ENCODE data around the gene CATSPER3.

The CATSPER3 gene

GRCh38 chr5:135046661-135047346, 79.1 kb downstream of the CATSPER3 start:
- DNase-seq: no peak

GRCh38 chr5:135047347-135047695, 79.6 kb downstream of the CATSPER3 start:
- DNase-seq: no peak

- no peak for DNase-seq
Measured at GRCh38 chr5:135048286-135048685, 80.6 kb downstream of the CATSPER3 start.

DNA sequence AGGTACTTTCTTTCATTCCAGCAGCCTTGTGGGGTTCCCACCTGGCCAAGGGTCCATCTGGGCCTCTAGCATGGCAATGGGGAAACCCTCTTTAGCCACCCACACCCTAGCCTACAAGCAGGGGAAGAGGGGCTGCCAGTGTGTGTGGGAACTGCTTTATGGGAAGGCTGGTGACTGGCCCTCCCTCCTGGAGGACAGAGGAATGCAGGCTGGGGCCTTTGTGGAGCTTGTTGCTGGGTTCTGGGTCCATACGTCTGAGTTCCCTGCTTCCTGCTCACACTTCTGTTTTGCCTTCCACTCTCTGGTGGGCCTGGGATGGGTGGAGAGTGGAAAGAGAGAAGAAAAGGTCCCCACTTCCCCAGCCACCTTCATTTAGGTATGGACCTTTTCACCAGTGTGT, 81.2 kb downstream of the CATSPER3 start:
- DNase-seq: no peak

DNA sequence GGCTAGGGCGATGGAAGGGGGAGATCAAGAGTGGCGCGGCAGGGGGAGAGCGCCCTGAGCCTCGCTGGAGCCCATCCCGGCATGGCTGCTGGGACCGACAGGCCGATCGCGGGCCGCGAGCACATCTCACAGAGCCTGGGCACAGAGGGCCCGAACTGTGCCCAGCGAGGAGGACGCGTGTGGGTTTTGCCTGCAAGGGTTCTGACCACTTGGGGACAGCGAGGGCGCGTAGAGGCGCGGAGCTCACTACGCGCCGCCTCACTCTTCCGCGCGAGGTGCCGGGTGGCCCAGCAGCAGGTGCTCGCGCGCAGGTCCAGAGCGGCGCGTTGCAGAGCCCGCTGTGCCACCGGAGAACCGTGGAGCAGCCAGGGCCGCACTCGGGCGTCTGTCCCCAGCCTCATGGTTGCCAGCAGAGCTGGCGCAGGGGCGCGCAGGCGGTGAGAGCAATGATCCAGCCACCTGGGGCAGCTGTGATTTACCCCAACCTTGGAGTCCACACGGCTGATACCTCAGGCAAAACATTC, 82.6 kb downstream of the CATSPER3 start:
- no peak for DNase-seq

DNA sequence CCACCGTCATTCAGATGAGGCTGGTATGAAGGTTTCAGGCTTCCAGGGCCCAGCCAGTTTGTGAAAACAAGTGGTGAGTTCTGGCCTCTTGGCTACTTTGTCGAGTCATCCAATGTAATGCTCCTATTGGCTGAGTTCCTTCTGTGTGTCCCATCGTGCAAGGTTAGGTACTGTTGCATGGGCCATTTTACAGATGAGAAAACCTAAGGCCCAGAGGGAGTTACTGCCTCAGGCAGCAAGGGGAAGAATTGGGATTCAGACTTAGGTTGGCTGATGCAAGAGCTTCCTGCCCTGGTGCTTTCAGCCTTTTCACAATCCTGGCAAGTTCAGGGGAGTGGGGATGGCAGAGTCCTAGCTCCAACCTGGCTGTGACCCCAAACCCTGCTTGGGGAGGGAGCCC, 83.7 kb downstream of the CATSPER3 start:
- DNase-seq: no peak

- no peak for DNase-seq
Measured at GRCh38 chr5:135051872-135052271, 84.2 kb downstream of the CATSPER3 start.

DNA sequence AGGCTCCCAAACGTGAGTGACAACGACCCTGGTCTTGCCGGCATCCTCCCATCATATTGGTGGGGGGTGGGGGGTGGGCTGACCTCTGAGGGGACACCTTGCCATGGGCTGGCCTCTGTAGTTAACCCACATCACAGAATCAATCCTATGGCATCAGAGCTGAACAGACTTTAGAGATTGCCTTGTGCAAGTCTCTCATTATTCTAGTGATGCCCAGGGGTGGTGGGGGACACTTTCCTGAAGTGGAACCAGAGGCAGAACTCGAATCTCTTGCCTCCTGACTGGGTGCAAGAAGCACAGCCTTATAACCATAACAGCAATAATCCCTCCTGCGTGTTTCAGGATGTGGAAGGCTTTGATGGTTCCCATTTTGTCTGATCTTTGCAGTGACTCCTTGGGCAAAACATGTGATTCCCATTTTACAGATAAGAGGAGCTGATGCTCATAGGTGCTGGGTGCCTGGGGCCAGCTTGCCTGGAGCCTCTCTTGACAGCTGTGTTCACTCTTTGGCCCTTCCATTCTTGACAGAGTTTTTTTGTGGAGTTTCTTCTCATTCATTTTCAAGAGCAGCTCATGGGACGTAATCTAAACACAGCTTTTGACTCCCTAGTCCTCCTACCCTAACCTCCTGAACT, 84.9 kb downstream of the CATSPER3 start:
- no peak for DNase-seq

GRCh38 chr5:135053278-135053677, 85.6 kb downstream of the CATSPER3 start:
- DNase-seq: no peak

DNA sequence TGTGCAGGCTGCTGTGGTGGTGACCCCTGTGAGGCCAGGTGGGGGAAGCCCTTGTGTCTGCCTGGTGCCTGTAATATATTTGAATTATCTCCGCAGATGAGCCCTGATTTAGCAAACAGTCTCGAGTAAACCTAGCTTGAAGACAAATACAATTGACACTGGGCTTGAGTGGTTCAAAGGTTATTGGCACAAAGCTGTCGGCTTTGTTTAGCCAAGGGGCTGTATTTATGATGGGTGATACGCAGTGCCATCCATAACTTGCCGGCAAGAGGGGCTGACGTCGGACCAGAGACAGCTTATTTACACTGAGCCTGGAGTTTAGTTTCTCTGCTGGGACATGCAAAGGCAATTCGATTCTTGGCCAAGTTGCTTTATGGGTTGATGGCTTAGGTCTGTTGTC, 86.3 kb downstream of the CATSPER3 start:
- no peak for DNase-seq

DNA sequence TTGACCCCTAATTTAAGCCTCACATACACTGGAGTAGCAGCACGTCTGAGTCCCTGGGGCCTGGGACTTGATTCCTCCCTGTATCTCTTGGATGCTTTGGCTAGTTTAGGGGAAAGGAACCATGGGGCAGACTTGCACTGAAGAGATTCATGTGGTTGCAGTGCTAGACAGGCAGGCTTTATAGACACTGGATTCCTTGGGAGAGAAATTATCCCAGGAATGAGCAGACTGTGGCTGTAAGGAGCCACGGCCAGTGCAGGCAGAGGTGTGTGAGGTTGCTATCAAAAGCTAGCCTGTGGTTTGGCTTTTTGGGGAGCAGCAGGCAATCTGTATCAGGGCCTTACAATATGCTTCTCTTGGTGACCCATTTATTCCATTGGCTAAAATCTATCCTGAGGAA, 86.8 kb downstream of the CATSPER3 start:
- no peak for DNase-seq

GRCh38 chr5:135055396-135055795, 87.7 kb downstream of the CATSPER3 start:
- DNase-seq: no peak

- DNase-seq: no peak
Measured at GRCh38 chr5:135056316-135057030, 88.8 kb downstream of the CATSPER3 start.

DNA sequence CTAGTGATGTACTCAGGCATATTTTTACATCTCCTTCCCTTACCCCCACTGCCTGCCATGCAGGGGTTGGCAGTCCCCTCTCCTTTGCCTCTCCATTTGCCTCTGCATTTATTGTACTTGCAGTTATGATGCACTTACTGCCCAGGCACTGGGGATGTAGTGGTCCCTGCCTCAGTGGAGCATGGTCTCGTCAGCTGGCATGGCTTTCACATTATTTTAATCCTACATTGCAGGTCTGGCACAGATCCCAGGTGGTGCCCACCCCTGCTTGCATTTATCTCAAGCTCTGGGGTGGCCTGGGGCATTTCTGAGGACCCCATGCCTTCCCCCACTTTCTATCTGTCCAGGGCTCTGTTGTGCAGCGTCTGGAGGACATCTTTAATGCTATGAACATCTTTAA, 89.5 kb downstream of the CATSPER3 start:
- no peak for DNase-seq

DNA sequence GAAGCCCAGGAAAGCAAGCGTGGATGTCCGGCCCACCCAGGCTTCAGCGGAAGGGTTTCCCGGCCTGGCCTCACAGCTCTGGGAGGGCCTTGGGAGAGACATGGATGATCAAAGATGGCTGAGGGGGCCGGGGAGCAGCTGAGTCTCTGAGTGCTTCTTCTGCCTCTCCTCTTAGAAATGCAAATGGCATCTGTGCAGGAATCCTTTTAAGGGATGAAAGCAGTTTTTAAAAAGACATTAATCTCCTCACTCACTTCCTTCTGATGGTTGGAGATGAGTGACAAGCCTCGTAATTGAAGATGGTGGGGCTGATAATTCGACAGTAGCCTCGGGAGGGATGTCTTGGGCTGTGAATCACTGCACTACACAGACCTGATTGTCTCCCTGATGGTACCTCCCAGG, 90.6 kb downstream of the CATSPER3 start:
- DNase-seq: no peak

DNA sequence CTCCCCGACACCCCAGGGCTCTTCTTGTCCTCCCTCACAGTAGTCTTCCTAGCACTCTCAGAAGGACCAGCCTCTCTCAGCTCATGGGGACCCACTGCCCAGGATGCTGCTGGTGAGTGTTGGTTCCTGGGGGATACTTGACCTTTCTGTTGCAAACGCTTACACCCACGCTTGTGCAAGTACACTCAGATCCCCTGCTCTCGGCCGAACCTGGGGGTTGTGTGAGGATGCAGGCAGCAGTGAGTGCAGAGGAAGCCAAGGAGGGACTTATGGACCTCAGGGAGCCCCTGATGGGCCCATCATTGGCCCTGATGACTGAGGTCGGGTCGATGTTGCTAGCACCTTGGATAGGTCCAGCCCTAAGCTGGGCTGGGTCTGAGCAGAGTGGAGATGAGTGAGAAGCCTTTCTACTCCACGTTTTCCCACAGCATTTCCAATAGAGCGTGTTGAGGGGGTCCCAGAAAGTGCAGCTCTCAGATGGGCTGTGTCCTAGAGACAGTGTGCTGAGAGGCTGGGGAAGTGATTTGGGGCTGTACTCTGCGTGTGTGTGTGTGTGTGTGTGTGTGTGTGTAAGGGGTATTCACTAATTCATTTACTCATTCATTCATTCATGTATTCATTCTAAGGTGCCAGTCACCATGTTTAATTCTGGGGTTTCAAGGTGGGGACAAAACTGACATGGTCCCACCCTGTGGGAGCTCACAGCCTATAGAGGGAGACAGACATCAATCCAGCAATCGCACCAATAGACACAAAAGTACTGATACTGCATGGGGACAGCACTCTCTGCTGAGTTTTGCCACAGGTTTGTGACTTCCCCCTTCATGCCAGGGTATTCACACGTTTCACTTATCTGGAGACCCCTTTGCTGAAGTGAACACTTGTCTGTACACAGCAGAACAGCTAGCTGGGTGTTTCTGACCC, 91.6 kb downstream of the CATSPER3 start:
- DNase-seq: no peak

DNA sequence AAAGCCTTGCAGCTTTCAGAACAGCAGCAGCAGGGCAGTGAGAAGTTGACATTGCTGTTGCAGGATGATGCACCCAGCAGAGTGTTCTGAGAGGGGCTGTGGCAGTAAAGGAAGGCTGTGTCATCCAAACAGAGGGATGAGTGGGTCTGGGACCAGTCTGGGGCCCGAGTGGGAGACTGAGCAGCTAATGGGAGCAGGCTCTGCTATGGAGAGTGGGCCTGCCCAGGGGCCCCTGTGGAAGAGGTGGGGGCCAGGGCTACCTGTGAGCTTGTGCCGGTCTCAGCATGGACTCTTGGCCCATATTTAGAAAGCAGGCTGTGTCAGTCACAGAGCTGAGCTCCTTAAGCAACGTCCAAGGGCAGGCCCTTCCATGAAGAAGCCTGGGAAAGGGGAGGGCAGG, 92.3 kb downstream of the CATSPER3 start:
- no peak for DNase-seq

DNA sequence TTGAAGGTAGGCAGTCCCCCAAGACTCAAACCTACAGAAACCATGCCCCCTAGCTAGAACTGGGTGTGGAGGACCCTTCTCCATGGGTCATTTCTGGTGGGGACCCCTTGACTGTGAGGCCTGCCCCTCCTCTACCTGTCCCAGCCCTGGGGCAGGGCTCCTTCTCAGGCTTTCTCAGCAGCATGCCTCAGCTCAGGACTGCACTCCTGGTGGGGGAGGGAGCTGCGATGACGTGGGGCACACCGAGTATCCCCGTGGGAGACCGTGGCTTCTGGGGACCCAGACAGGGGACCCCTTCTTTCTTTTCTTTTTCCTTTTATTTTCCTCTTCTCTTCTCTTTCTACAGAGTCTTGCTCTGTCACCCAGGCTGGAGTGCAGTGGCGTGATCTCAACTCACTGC, 93.3 kb downstream of the CATSPER3 start:
- DNase-seq: no peak

Data from right forelimb (tissue), 1 donor.